ENCODE measurements around the gene TMEM171. TPM values are rescaled to one million over a fixed set of nuclear protein-coding genes. Genes with fewer than 3 reads are reported as not detected.

TMEM171 gene
- total and polyA plus RNA-seq, 2 experiments from 2014 or later, result 1.9 to 2.9 TPM

DNA sequence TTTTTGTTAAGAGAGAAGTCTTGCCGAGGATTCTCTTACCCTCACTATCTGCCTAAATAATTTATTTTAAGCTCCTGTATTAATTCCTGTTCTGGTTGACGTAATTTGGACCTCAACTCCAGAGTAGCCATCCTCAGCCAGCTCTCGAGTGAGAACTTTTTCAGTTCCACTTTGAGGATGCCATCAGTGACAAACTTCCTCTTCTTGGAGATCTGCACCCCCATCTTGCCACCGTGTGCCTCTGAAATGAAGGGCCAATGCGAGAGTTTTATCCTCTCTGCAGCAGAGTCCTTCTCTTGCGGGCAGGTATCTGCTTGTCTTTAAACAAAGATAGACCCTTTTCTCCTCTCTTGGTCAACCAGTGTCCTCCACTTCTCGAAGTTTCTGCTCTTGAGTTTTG is 33.1 kb downstream of the TMEM171 start (continued):
- TF ChIP-seq, protein P1, sequence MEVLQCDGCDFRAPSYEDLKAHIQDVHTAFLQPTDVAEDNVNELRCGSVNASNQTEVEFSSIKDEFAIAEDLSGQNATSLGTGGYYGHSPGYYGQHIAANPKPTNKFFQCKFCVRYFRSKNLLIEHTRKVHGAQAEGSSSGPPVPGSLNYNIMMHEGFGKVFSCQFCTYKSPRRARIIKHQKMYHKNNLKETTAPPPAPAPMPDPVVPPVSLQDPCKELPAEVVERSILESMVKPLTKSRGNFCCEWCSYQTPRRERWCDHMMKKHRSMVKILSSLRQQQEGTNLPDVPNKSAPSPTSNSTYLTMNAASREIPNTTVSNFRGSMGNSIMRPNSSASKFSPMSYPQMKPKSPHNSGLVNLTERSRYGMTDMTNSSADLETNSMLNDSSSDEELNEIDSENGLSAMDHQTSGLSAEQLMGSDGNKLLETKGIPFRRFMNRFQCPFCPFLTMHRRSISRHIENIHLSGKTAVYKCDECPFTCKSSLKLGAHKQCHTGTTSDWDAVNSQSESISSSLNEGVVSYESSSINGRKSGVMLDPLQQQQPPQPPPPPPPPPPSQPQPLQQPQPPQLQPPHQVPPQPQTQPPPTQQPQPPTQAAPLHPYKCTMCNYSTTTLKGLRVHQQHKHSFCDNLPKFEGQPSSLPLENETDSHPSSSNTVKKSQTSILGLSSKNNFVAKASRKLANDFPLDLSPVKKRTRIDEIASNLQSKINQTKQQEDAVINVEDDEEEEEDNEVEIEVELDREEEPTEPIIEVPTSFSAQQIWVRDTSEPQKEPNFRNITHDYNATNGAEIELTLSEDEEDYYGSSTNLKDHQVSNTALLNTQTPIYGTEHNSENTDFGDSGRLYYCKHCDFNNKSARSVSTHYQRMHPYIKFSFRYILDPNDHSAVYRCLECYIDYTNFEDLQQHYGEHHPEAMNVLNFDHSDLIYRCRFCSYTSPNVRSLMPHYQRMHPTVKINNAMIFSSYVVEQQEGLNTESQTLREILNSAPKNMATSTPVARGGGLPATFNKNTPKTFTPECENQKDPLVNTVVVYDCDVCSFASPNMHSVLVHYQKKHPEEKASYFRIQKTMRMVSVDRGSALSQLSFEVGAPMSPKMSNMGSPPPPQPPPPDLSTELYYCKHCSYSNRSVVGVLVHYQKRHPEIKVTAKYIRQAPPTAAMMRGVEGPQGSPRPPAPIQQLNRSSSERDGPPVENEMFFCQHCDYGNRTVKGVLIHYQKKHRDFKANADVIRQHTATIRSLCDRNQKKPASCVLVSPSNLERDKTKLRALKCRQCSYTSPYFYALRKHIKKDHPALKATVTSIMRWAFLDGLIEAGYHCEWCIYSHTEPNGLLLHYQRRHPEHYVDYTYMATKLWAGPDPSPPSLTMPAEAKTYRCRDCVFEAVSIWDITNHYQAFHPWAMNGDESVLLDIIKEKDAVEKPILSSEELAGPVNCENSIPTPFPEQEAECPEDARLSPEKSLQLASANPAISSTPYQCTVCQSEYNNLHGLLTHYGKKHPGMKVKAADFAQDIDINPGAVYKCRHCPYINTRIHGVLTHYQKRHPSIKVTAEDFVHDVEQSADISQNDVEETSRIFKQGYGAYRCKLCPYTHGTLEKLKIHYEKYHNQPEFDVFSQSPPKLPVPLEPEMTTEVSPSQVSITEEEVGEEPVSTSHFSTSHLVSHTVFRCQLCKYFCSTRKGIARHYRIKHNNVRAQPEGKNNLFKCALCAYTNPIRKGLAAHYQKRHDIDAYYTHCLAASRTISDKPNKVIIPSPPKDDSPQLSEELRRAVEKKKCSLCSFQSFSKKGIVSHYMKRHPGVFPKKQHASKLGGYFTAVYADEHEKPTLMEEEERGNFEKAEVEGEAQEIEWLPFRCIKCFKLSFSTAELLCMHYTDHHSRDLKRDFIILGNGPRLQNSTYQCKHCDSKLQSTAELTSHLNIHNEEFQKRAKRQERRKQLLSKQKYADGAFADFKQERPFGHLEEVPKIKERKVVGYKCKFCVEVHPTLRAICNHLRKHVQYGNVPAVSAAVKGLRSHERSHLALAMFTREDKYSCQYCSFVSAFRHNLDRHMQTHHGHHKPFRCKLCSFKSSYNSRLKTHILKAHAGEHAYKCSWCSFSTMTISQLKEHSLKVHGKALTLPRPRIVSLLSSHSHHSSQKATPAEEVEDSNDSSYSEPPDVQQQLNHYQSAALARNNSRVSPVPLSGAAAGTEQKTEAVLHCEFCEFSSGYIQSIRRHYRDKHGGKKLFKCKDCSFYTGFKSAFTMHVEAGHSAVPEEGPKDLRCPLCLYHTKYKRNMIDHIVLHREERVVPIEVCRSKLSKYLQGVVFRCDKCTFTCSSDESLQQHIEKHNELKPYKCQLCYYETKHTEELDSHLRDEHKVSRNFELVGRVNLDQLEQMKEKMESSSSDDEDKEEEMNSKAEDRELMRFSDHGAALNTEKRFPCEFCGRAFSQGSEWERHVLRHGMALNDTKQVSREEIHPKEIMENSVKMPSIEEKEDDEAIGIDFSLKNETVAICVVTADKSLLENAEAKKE (CRISPR knock-in tag; IDR thresholded peaks at IDR 0.05), result no peak

DNA sequence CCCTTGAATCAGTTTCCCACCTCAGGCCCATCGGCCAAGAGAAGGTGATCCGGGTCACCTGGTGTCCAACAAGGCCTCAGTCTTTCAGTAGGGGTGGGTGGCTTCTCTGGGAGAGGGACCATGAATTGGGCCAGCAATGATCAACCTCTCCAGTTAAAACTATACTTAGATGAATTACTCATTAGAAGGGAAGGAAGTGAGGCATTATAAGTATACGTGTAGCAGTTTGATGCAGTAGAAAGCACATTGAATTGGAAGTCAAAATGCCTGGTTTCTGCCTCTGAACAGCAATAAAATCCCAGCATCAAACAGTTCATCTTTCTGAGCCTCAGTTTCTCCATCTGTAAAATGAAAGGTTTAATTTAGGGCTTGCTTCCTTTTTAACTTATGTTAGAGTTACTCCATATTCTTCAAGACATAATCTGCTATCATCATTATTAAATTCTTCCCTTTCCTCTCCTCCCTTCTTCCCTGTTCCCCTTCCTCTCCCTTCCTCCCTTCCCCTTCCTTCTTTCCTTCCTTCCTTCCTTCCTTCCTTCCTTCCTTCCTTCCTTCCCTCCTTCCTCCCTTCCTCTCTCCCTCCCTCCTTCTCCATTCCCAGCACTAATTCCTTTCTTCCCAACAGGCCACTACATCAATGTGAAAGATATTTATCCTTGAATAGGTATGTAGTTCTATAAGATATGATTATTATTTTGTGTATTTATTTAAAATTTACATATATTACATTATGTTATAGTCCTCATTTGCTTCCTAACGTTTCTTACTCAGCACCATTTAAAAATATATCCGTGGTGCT is 34.0 kb downstream of the TMEM171 start:
- no peaks in the 10 kb centered on the region for H3K79me2 ChIP-seq (replicated peaks; ENCODE audit: insufficient read depth)
- H3K4me3 ChIP-seq, result no peak overlapping the region
- Mint-ChIP-seq H3K9me3 (no peaks in the 10 kb centered on the region), H3K4me3 (no peak overlapping the region), H3K36me3 (ENCODE audit: low read depth) (no peaks in the 10 kb centered on the region), H3K27ac (no peak overlapping the region), H3K4me1 (peaks cover 8% of the 10 kb centered on the region), H3K27me3 (ENCODE audit: insufficient read depth, low read depth, poor library complexity) (peaks cover 8% of the 10 kb centered on the region)
- H4K20me1 ChIP-seq (replicated peaks; ENCODE audit: insufficient read depth), result no peaks in the 10 kb centered on the region
- H3K27me3 ChIP-seq (ENCODE audit: insufficient read depth), result no peaks in the 10 kb centered on the region
- H3K36me3 ChIP-seq (ENCODE audit: insufficient read depth), result no peaks in the 10 kb centered on the region
- no peaks in the 10 kb centered on the region for H3F3A ChIP-seq (replicated peaks; ENCODE audit: low read depth)
- H3K4me2 ChIP-seq, result no peak overlapping the region
- H2AFZ ChIP-seq, result no peak overlapping the region
- H3K9me2 ChIP-seq (ENCODE audit: insufficient read depth), result peaks cover 3% of the 10 kb centered on the region; the same call in 1 of the 2 replicates
- DNase-seq (ENCODE audit: low spot score) (no peak), ATAC-seq (no peak)
- H3K4me1 ChIP-seq (ENCODE audit: insufficient read depth), result no peaks in the 10 kb centered on the region
- no peak overlapping the region for H3K27ac ChIP-seq (ENCODE audit: low read depth)
- TF ChIP-seq ZNF114 (CRISPR knock-in tag; IDR thresholded peaks at IDR 0.05) (no peak), EZH2 (IDR thresholded peaks at IDR 0.05; ENCODE audit: low read depth, unreplicated experiment) (no peak), NANOG (IDR thresholded peaks at IDR 0.05; ENCODE audit: borderline replicate concordance) (no peak)
- TF ChIP-seq, protein P2, sequence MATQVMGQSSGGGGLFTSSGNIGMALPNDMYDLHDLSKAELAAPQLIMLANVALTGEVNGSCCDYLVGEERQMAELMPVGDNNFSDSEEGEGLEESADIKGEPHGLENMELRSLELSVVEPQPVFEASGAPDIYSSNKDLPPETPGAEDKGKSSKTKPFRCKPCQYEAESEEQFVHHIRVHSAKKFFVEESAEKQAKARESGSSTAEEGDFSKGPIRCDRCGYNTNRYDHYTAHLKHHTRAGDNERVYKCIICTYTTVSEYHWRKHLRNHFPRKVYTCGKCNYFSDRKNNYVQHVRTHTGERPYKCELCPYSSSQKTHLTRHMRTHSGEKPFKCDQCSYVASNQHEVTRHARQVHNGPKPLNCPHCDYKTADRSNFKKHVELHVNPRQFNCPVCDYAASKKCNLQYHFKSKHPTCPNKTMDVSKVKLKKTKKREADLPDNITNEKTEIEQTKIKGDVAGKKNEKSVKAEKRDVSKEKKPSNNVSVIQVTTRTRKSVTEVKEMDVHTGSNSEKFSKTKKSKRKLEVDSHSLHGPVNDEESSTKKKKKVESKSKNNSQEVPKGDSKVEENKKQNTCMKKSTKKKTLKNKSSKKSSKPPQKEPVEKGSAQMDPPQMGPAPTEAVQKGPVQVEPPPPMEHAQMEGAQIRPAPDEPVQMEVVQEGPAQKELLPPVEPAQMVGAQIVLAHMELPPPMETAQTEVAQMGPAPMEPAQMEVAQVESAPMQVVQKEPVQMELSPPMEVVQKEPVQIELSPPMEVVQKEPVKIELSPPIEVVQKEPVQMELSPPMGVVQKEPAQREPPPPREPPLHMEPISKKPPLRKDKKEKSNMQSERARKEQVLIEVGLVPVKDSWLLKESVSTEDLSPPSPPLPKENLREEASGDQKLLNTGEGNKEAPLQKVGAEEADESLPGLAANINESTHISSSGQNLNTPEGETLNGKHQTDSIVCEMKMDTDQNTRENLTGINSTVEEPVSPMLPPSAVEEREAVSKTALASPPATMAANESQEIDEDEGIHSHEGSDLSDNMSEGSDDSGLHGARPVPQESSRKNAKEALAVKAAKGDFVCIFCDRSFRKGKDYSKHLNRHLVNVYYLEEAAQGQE (IDR thresholded peaks at IDR 0.05; ENCODE audit: unreplicated experiment), result no peak
- TF ChIP-seq, protein P3, sequence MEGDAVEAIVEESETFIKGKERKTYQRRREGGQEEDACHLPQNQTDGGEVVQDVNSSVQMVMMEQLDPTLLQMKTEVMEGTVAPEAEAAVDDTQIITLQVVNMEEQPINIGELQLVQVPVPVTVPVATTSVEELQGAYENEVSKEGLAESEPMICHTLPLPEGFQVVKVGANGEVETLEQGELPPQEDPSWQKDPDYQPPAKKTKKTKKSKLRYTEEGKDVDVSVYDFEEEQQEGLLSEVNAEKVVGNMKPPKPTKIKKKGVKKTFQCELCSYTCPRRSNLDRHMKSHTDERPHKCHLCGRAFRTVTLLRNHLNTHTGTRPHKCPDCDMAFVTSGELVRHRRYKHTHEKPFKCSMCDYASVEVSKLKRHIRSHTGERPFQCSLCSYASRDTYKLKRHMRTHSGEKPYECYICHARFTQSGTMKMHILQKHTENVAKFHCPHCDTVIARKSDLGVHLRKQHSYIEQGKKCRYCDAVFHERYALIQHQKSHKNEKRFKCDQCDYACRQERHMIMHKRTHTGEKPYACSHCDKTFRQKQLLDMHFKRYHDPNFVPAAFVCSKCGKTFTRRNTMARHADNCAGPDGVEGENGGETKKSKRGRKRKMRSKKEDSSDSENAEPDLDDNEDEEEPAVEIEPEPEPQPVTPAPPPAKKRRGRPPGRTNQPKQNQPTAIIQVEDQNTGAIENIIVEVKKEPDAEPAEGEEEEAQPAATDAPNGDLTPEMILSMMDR (conservative IDR thresholded peaks at IDR 0.05; ENCODE audit: low read depth in 2 of 2), result no peak
- TF ChIP-seq, protein P4, sequence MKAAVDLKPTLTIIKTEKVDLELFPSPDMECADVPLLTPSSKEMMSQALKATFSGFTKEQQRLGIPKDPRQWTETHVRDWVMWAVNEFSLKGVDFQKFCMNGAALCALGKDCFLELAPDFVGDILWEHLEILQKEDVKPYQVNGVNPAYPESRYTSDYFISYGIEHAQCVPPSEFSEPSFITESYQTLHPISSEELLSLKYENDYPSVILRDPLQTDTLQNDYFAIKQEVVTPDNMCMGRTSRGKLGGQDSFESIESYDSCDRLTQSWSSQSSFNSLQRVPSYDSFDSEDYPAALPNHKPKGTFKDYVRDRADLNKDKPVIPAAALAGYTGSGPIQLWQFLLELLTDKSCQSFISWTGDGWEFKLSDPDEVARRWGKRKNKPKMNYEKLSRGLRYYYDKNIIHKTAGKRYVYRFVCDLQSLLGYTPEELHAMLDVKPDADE (IDR thresholded peaks at IDR 0.05), result no peak
